Measurements from ENCODE around the gene CASP2. TPM values are rescaled to one million over a fixed set of nuclear protein-coding genes. Genes with fewer than 3 reads are reported as not detected.

CASP2 gene
- total RNA-seq, 1 experiment from 2014 or later = 67.2 TPM

DNA sequence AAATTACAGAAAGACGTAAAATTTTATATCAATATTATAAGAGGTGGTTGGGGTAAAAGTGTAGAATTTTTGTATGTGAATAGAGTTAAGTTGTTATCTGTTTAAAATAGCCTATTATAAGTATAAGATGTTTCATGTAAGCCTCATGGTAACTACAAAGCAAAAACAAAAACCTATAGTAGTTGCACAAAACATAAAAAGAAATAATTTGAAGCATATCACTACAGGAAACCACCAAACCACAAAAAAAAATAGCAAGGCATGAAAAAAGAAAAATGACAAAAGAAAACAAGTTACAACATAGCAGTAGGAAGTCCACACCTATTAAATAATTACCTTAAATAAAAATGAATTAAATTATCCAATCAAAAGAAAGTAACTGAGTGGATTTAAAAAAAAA, 37.3 kb upstream of the CASP2 start:
- peaks cover 56% of the 10 kb centered on the region for H3K4me1 ChIP-seq (replicated peaks; ENCODE audit: insufficient read depth)
- no TSS peak for BruUV-seq (replicated peaks)
- H3F3A ChIP-seq (ENCODE audit: insufficient read depth, low read depth) = peaks cover 45% of the 10 kb centered on the region
- H3K4me3 ChIP-seq = no peak overlapping the region
- peaks cover 3% of the 10 kb centered on the region; the same call in 1 of the 2 replicates for H3K9me3 ChIP-seq (ENCODE audit: insufficient read depth, low read depth)
- H2AFZ ChIP-seq = no peak overlapping the region
- H3K79me2 ChIP-seq (ENCODE audit: low read depth) = no peaks in the 10 kb centered on the region
- peak overlapping the region; percentile 83 for H3K4me2 ChIP-seq
- ChIA-PET CTCF (interaction anchor here (0.9 kb wide), 1 partner anchor 11 kb away, joined by 3 read pairs; no protein-coding TSS in a partner anchor), POLR2A (ENCODE audit: unreplicated experiment) (no interaction called here)
- H3K36me3 ChIP-seq (ENCODE audit: low read depth) = no peaks in the 10 kb centered on the region
- H3K27ac ChIP-seq = peak overlapping the region; percentile 95; the same call in 1 of the 2 replicates
- H3K27me3 ChIP-seq (ENCODE audit: insufficient read depth, low read depth) = no peaks in the 10 kb centered on the region
- TF ChIP-seq, protein P1, sequence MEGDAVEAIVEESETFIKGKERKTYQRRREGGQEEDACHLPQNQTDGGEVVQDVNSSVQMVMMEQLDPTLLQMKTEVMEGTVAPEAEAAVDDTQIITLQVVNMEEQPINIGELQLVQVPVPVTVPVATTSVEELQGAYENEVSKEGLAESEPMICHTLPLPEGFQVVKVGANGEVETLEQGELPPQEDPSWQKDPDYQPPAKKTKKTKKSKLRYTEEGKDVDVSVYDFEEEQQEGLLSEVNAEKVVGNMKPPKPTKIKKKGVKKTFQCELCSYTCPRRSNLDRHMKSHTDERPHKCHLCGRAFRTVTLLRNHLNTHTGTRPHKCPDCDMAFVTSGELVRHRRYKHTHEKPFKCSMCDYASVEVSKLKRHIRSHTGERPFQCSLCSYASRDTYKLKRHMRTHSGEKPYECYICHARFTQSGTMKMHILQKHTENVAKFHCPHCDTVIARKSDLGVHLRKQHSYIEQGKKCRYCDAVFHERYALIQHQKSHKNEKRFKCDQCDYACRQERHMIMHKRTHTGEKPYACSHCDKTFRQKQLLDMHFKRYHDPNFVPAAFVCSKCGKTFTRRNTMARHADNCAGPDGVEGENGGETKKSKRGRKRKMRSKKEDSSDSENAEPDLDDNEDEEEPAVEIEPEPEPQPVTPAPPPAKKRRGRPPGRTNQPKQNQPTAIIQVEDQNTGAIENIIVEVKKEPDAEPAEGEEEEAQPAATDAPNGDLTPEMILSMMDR (conservative IDR thresholded peaks at IDR 0.05) = no peak
- no peak for TF ChIP-seq EZH2 (IDR thresholded peaks at IDR 0.05; ENCODE audit: low read depth)
- intact Hi-C loops (cut with micrococcal nuclease; ENCODE audit: unreplicated experiment) = no loop called here
- H4K20me1 ChIP-seq (ENCODE audit: insufficient read depth) = no peaks in the 10 kb centered on the region
- H3K9me2 ChIP-seq (ENCODE audit: insufficient read depth) = no peaks in the 10 kb centered on the region
- no peak for DNase-seq

GRCh38 chr7:143252006-143252405, 36.1 kb upstream of the CASP2 start:
- Histone ChIP-seq H3K4me2 (no peak overlapping the region), H3K9me2 (ENCODE audit: insufficient read depth) (no peaks in the 10 kb centered on the region), H3K79me2 (ENCODE audit: low read depth) (no peaks in the 10 kb centered on the region), H3K36me3 (ENCODE audit: low read depth) (no peaks in the 10 kb centered on the region), H3K4me1 (replicated peaks; ENCODE audit: insufficient read depth) (peaks cover 44% of the 10 kb centered on the region), H3K27me3 (ENCODE audit: insufficient read depth, low read depth) (no peaks in the 10 kb centered on the region), H3K9me3 (ENCODE audit: insufficient read depth, low read depth) (peaks cover 3% of the 10 kb centered on the region; the same call in 1 of the 2 replicates), H3K27ac (no peak overlapping the region), H4K20me1 (ENCODE audit: insufficient read depth) (no peaks in the 10 kb centered on the region), H3K4me3 (no peak overlapping the region), H3F3A (ENCODE audit: insufficient read depth, low read depth) (peaks cover 41% of the 10 kb centered on the region), H2AFZ (no peak overlapping the region)
- TF ChIP-seq, protein P1 (conservative IDR thresholded peaks at IDR 0.05) = no peak
- ChIA-PET CTCF (interaction anchor here (0.8 kb wide), 1 partner anchor 743 kb away, joined by 13 read pairs; no protein-coding TSS in a partner anchor), POLR2A (ENCODE audit: unreplicated experiment) (no interaction called here)
- no peak for DNase-seq
- no TSS peak for BruUV-seq (replicated peaks)
- intact Hi-C loops (cut with micrococcal nuclease; ENCODE audit: unreplicated experiment) = no loop called here

DNA sequence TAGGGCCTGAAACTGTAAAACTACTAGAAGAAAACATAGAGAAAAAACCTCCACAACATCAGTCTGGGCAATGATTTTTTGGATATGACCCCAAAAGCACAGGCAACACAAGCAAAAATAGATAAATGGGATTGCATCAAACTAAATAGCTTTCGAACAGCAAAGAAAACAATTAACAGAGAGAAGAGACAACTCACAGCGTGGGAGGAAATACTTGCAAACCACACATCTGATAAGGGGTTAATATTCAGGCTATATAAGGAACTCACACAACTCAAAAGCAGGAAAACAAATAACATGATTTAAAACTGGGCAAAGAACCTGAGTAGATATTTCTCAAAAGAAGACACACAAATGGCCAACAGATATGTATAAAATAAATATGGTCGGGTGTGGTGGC, 32.6 kb upstream of the CASP2 start:
- no peak overlapping the region for H3K27ac ChIP-seq
- no peak overlapping the region for H2AFZ ChIP-seq
- ChIA-PET CTCF (no interaction called here), POLR2A (ENCODE audit: unreplicated experiment) (interaction anchor here (0.5 to 0.7 kb wide), 2 partner anchors 442 to 463 kb away, joined by 3 read pairs; no protein-coding TSS in a partner anchor)
- TF ChIP-seq EZH2 (IDR thresholded peaks at IDR 0.05; ENCODE audit: low read depth) = no peak
- TF ChIP-seq, protein P1 (conservative IDR thresholded peaks at IDR 0.05) = no peak
- peaks cover 3% of the 10 kb centered on the region; the same call in 1 of the 2 replicates for H3K9me3 ChIP-seq (ENCODE audit: insufficient read depth, low read depth)
- no peaks in the 10 kb centered on the region for H3K27me3 ChIP-seq (ENCODE audit: insufficient read depth, low read depth)
- intact Hi-C loops (cut with micrococcal nuclease; ENCODE audit: unreplicated experiment) = no loop called here
- no peaks in the 10 kb centered on the region for H3K36me3 ChIP-seq (ENCODE audit: low read depth)
- no peaks in the 10 kb centered on the region for H4K20me1 ChIP-seq (ENCODE audit: insufficient read depth)
- peaks cover 22% of the 10 kb centered on the region for H3F3A ChIP-seq (ENCODE audit: insufficient read depth, low read depth)
- no peak for DNase-seq
- H3K9me2 ChIP-seq (ENCODE audit: insufficient read depth) = no peaks in the 10 kb centered on the region
- BruUV-seq (replicated peaks) = no TSS peak
- H3K4me3 ChIP-seq = no peak overlapping the region
- H3K79me2 ChIP-seq (ENCODE audit: low read depth) = no peaks in the 10 kb centered on the region
- H3K4me1 ChIP-seq (replicated peaks; ENCODE audit: insufficient read depth) = peaks cover 39% of the 10 kb centered on the region
- H3K4me2 ChIP-seq = no peak overlapping the region
